ENCODE measurements around the gene IGFL2.

IGFL2 gene

DNA sequence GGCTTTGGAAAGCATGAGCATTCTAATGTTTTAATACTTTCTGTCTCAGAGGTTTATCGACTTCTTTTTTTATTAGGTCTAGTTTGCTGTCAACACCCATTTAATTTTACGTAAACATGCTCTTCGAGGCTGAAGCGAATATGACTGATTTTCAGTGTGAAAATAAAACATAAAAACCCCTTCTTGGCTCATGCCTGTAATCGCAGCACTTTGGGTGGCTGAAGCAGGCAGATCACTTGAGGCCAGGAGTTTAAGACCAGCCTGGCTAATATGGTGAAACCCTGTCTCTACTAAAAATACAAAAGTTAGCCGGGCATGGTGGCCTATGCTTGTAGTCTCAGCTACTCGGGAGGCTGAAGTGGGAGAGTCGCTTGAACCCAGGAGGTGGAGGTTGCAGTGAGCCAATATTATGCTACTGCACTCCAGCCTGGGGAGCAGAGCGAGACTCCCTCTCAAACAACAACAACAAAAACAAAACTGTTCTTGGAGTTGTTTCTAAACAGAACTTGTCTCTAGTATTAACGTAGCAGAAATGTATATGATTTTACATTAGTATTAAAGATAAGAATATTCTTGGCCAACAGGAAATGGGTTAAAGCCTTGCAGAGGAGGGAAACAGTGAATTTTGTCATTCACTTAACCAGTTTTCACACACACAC lies 16.4 kb upstream of the IGFL2 start:
- Histone ChIP-seq H3K9ac (ENCODE audit: insufficient read length, low read depth) (no peak overlapping the region), H3K27me3 (ENCODE audit: insufficient read depth, insufficient read length) (no peaks in the 10 kb centered on the region), H3K36me3 (ENCODE audit: insufficient read depth, insufficient read length, low read length) (no peaks in the 10 kb centered on the region), H3K4me1 (ENCODE audit: insufficient read depth, insufficient read length) (no peaks in the 10 kb centered on the region), H3K4me3 (ENCODE audit: insufficient read length, low read depth) (no peak overlapping the region), H3K9me3 (ENCODE audit: insufficient read depth, low read length) (peaks cover 36% of the 10 kb centered on the region)
- TF ChIP-seq YY1 (IDR thresholded peaks at IDR 0.05; ENCODE audit: insufficient read depth, insufficient read length) (no peak), ZNF274 (IDR thresholded peaks at IDR 0.05; ENCODE audit: low read depth, low read length) (no peak), SUZ12 (IDR thresholded peaks at IDR 0.05; ENCODE audit: extremely low read depth, insufficient read depth, insufficient read length) (no peak)
- no peak for DNase-seq (ENCODE audit: low read depth, low spot score)

DNA sequence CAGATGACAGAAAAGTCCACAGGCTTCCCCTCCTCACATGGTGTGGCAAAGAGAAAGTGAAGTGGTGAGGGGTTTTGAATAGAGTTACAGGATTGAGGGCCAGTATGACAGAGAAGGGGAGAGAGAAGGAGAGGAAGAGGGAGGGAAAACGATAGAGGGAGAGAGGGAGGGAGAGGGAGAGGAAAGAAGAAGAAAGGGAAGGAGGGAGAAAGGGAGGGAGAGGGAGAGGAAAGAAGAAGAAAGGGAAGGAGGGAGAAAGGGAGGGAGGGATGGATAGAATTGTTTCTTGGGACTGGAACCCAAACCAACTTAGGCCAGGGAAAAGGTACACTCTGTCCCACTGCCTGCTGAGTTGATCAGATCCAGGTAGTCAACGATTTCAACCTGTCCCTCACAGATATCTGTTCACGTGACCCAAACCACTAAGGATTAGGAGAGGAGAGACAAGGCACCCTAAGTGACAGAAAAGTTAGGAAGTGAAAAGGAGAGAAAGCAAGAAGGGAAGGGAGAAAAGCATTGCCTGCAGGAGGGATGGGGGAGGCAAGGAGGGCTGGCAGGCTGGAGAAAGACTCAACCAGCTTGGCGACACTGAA lies 15.4 kb upstream of the IGFL2 start:
- Histone ChIP-seq H3K27me3 (ENCODE audit: insufficient read depth, insufficient read length) (no peaks in the 10 kb centered on the region), H3K9me3 (ENCODE audit: insufficient read depth, low read length) (peaks cover 36% of the 10 kb centered on the region), H3K9ac (ENCODE audit: insufficient read length, low read depth) (no peak overlapping the region), H3K36me3 (ENCODE audit: insufficient read depth, insufficient read length, low read length) (no peaks in the 10 kb centered on the region), H3K4me3 (ENCODE audit: insufficient read length, low read depth) (no peak overlapping the region), H3K4me1 (ENCODE audit: insufficient read depth, insufficient read length) (no peaks in the 10 kb centered on the region)
- TF ChIP-seq YY1 (IDR thresholded peaks at IDR 0.05; ENCODE audit: insufficient read depth, insufficient read length) (no peak), ZNF274 (IDR thresholded peaks at IDR 0.05; ENCODE audit: low read depth, low read length) (no peak), SUZ12 (IDR thresholded peaks at IDR 0.05; ENCODE audit: extremely low read depth, insufficient read depth, insufficient read length) (no peak)
- no peak for DNase-seq (ENCODE audit: low read depth, low spot score)

DNA sequence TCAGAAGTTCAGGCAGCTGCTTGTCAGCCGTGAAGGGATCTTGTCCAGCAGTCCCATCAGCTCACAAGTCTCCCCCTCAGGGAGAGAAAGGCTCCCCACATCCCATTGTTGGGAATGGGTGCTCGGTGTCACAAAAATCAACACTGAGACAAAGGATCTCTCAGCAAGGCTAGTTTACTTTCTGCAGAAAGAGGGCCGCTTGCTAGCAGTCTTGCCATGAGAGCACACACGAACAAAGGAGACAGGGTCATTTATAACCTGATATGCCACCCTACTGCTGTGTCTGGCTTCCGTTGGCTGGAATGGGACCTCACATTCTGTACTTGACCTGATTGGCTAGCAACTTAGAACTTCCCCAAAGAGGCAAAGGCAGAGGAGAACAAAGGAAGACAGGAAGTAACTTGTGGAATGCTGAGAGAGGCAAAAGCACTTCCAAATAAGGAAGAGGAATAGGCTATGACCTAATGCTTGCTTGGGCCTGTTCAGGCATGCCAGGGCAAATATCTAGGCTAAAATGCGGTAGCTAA lies 14.9 kb upstream of the IGFL2 start:
- TF ChIP-seq SUZ12 (IDR thresholded peaks at IDR 0.05; ENCODE audit: extremely low read depth, insufficient read depth, insufficient read length) (no peak), ZNF274 (IDR thresholded peaks at IDR 0.05; ENCODE audit: low read depth, low read length) (no peak), YY1 (IDR thresholded peaks at IDR 0.05; ENCODE audit: insufficient read depth, insufficient read length) (no peak)
- no peak overlapping the region for H3K4me3 ChIP-seq (ENCODE audit: insufficient read length, low read depth)
- no peak overlapping the region for H3K9ac ChIP-seq (ENCODE audit: insufficient read length, low read depth)
- no peaks in the 10 kb centered on the region for H3K4me1 ChIP-seq (ENCODE audit: insufficient read depth, insufficient read length)
- no peaks in the 10 kb centered on the region for H3K36me3 ChIP-seq (ENCODE audit: insufficient read depth, insufficient read length, low read length)
- peak; percentile 63 for DNase-seq (ENCODE audit: low read depth, low spot score)
- peaks cover 36% of the 10 kb centered on the region for H3K9me3 ChIP-seq (ENCODE audit: insufficient read depth, low read length)
- no peaks in the 10 kb centered on the region for H3K27me3 ChIP-seq (ENCODE audit: insufficient read depth, insufficient read length)

DNA sequence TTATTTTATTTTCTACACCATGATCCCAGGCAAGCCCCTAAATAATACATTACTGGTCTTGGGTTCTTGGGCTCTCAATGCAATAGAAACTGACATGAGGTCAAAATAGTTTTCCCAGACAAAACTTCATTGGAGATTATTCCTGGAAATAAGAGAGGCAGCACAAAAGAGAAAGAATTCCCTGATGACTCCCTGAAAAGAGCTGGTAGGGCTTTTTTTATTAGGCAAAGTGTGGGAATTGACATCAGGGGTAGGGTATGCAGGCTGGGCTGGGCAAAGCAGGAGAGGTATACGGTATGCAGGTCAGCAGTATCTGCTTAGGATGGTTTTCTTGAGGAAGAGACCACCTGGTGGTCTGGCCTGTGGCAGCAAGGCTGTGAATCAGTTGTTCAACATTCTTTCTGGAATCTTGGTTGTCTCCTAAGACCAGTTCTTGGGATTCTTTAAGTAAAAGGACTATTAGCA lies 14.2 kb upstream of the IGFL2 start:
- no peak for TF ChIP-seq ZNF274 (IDR thresholded peaks at IDR 0.05; ENCODE audit: low read depth, low read length)
- TF ChIP-seq SUZ12 (IDR thresholded peaks at IDR 0.05; ENCODE audit: extremely low read depth, insufficient read depth, insufficient read length) = no peak
- no peak for TF ChIP-seq YY1 (IDR thresholded peaks at IDR 0.05; ENCODE audit: insufficient read depth, insufficient read length)
- Histone ChIP-seq H3K4me1 (ENCODE audit: insufficient read depth, insufficient read length) (no peaks in the 10 kb centered on the region), H3K36me3 (ENCODE audit: insufficient read depth, insufficient read length, low read length) (no peaks in the 10 kb centered on the region), H3K4me3 (ENCODE audit: insufficient read length, low read depth) (no peak overlapping the region), H3K9ac (ENCODE audit: insufficient read length, low read depth) (no peak overlapping the region), H3K27me3 (ENCODE audit: insufficient read depth, insufficient read length) (no peaks in the 10 kb centered on the region), H3K9me3 (ENCODE audit: insufficient read depth, low read length) (peaks cover 36% of the 10 kb centered on the region)
- peak; percentile 6 for DNase-seq (ENCODE audit: low read depth, low spot score)

DNA sequence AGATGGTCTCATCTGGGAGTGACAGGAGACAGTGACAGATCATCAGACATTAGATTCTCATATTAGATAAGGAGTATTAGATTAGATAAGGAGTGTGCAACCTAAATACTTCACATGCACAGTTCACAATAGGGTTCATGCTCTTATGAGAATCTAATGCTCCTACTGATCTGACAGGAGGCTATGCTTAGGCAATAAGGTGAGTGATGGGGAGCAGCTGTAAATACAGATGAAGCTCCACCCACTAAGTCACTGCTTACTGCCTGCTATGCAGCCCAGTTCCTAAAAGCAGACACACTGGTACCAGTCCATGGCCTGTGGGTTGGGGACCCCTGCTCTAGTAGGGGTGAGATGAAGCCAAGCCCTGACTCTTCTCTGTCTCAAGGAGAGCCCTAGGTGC lies 13.5 kb upstream of the IGFL2 start:
- Histone ChIP-seq H3K4me1 (ENCODE audit: insufficient read depth, insufficient read length) (no peaks in the 10 kb centered on the region), H3K9me3 (ENCODE audit: insufficient read depth, low read length) (peaks cover 36% of the 10 kb centered on the region), H3K4me3 (ENCODE audit: insufficient read length, low read depth) (no peak overlapping the region), H3K36me3 (ENCODE audit: insufficient read depth, insufficient read length, low read length) (no peaks in the 10 kb centered on the region), H3K27me3 (ENCODE audit: insufficient read depth, insufficient read length) (no peaks in the 10 kb centered on the region), H3K9ac (ENCODE audit: insufficient read length, low read depth) (no peak overlapping the region)
- no peak for DNase-seq (ENCODE audit: low read depth, low spot score)
- TF ChIP-seq SUZ12 (IDR thresholded peaks at IDR 0.05; ENCODE audit: extremely low read depth, insufficient read depth, insufficient read length) (no peak), YY1 (IDR thresholded peaks at IDR 0.05; ENCODE audit: insufficient read depth, insufficient read length) (no peak), ZNF274 (IDR thresholded peaks at IDR 0.05; ENCODE audit: low read depth, low read length) (no peak)

DNA sequence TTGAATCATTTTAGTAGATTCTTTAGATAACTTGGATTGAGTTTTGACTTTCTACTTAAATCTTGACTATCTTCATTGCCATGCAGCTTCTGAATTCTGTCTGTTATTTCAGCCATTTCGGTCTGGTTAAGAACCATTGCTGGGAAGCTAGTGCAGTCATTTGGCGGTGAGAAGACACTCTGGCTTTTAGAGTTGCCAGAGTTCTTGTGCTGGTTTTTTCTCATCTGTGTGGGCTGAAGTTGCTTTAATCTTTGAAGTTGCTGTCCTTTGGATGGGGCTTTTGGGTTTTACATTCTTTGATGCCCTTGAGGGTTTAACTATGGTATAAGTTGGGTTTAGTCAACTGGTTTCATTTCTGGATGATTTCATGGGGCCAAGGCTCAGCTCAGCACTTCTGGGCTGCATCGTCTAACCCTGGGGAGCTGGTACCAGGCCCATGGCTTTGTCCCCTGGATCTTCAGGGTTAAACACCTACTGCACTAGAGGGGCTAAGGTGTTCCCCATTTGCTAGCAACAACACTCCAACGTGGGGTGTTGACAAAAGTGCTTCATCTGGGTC lies 10.0 kb upstream of the IGFL2 start:
- no peak overlapping the region for H3K4me3 ChIP-seq (ENCODE audit: insufficient read length, low read depth)
- TF ChIP-seq SUZ12 (IDR thresholded peaks at IDR 0.05; ENCODE audit: extremely low read depth, insufficient read depth, insufficient read length) (no peak), YY1 (IDR thresholded peaks at IDR 0.05; ENCODE audit: insufficient read depth, insufficient read length) (no peak), ZNF274 (IDR thresholded peaks at IDR 0.05; ENCODE audit: low read depth, low read length) (no peak)
- no peaks in the 10 kb centered on the region for H3K4me1 ChIP-seq (ENCODE audit: insufficient read depth, insufficient read length)
- peaks cover 22% of the 10 kb centered on the region for H3K9me3 ChIP-seq (ENCODE audit: insufficient read depth, low read length)
- H3K9ac ChIP-seq (ENCODE audit: insufficient read length, low read depth) = no peak overlapping the region
- H3K36me3 ChIP-seq (ENCODE audit: insufficient read depth, insufficient read length, low read length) = no peaks in the 10 kb centered on the region
- H3K27me3 ChIP-seq (ENCODE audit: insufficient read depth, insufficient read length) = no peaks in the 10 kb centered on the region
- no peak for DNase-seq (ENCODE audit: low read depth, low spot score)

DNA sequence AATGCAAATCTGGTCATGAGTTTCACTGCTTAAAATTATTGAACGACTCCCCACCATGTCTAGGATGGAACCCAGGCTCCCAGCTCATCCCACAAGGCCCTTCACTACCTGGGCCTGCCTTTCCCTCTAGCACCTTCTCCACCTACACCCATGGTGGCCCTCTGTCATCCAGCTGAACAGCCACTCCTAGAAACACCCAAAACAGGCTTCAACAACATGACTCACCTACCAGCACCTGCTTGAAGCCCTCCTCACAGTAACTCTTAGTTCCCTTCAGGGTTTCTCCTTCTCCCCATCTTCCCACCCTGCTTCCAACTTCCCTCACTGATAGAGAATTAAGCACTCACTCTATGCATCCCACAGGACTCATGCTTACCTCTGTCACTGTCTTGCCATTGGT lies 6.6 kb upstream of the IGFL2 start:
- TF ChIP-seq ZNF274 (IDR thresholded peaks at IDR 0.05; ENCODE audit: low read depth, low read length) (no peak), SUZ12 (IDR thresholded peaks at IDR 0.05; ENCODE audit: extremely low read depth, insufficient read depth, insufficient read length) (no peak), YY1 (IDR thresholded peaks at IDR 0.05; ENCODE audit: insufficient read depth, insufficient read length) (no peak)
- H3K9me3 ChIP-seq (ENCODE audit: insufficient read depth, low read length) = no peaks in the 10 kb centered on the region; the same call in 1 of the 2 replicates

More for the DNA sequence above, 6.6 kb upstream of the IGFL2 start:
- H3K36me3 ChIP-seq (ENCODE audit: insufficient read depth, insufficient read length, low read length) = no peaks in the 10 kb centered on the region
- no peaks in the 10 kb centered on the region for H3K27me3 ChIP-seq (ENCODE audit: insufficient read depth, insufficient read length)
- no peak overlapping the region for H3K4me3 ChIP-seq (ENCODE audit: insufficient read length, low read depth)
- no peak for DNase-seq (ENCODE audit: low read depth, low spot score)
- no peaks in the 10 kb centered on the region for H3K4me1 ChIP-seq (ENCODE audit: insufficient read depth, insufficient read length)
- no peak overlapping the region for H3K9ac ChIP-seq (ENCODE audit: insufficient read length, low read depth)

All from NT2/D1 (cell line).